SK-N-SH treated with all-trans-retinoic acid at 6 μM for 48 hours (cell line): ENCODE measurements around the gene TLN1.

Experiments used
- ATAC-seq: fragments of 200-7000 bp; cut with Tn5 transposase; 3 replicates; pipeline ENCODE4 v1.9.1; 2020; ENCODE audit warnings: mild to moderate bottlenecking, moderate library complexity
- ARNTL ChIP-seq: fragments of 450-650 bp; formaldehyde crosslinking; IDR thresholded peaks from 2 replicates; pipeline ENCODE4 v1.5.0; 2020; ENCODE audit warnings: low read depth, mild to moderate bottlenecking, moderate library complexity, borderline replicate concordance
- CREB5 ChIP-seq: fragments of 250-450 bp; sonication (Bioruptor Pico); IDR thresholded peaks from 2 replicates; pipeline ENCODE4 v1.5.1; 2020; ENCODE audit warnings: low read depth, mild to moderate bottlenecking, moderate library complexity
- CSDC2 ChIP-seq: fragments of 250-450 bp; sonication (Bioruptor Pico); IDR thresholded peaks from 2 replicates; pipeline ENCODE4 v1.5.0; 2020; ENCODE audit warnings: mild to moderate bottlenecking, moderate library complexity
- CSRNP3 ChIP-seq: fragments of 250-450 bp; sonication (Bioruptor Pico); IDR thresholded peaks from 2 replicates; pipeline ENCODE4 v1.5.1; 2021; ENCODE audit warnings: mild to moderate bottlenecking, moderate library complexity
- GLIS3 ChIP-seq: fragments of 250-450 bp; sonication (Bioruptor Pico); IDR thresholded peaks from 2 replicates; pipeline ENCODE4 v1.5.0; 2020; ENCODE audit warnings: mild to moderate bottlenecking, moderate library complexity
- ISL1 ChIP-seq: fragments of 250-450 bp; sonication (Bioruptor Pico); IDR thresholded peaks from 2 replicates; pipeline ENCODE4 v2.1.2; 2022; ENCODE audit warnings: mild to moderate bottlenecking, moderate library complexity
- OSR1 ChIP-seq: fragments of 250-450 bp; sonication (Bioruptor Pico); IDR thresholded peaks from 2 replicates; pipeline ENCODE4 v1.8.0; 2022; ENCODE audit warnings: moderate library complexity, mild to moderate bottlenecking, inconsistent platforms
- PATZ1 ChIP-seq: fragments of 250-450 bp; sonication (Bioruptor Pico); IDR thresholded peaks from 2 replicates; pipeline ENCODE4 v1.8.0; 2020; ENCODE audit warnings: mild to moderate bottlenecking, moderate library complexity, borderline replicate concordance
- POU6F1 ChIP-seq: fragments of 250-450 bp; sonication (Bioruptor Pico); IDR thresholded peaks from 2 replicates; pipeline ENCODE4 v1.8.0; 2021; ENCODE audit warnings: low read depth, mild to moderate bottlenecking, moderate library complexity, borderline replicate concordance
- PPARA ChIP-seq: fragments of 250-450 bp; sonication (Bioruptor Pico); IDR thresholded peaks from 2 replicates; pipeline ENCODE4 v1.5.0; 2020; ENCODE audit warnings: mild to moderate bottlenecking, borderline replicate concordance
- RARB ChIP-seq: fragments of 250-450 bp; sonication (Bioruptor Pico); IDR thresholded peaks from 2 replicates; pipeline ENCODE4 v1.8.0; 2021; ENCODE audit warnings: mild to moderate bottlenecking, moderate library complexity
- SNAI2 ChIP-seq: fragments of 250-450 bp; sonication (Bioruptor Pico); IDR thresholded peaks from 2 replicates; pipeline ENCODE4 v1.5.0; 2020; ENCODE audit warnings: mild to moderate bottlenecking, moderate library complexity
- TCF4 ChIP-seq: fragments of 250-450 bp; sonication (Bioruptor Pico); IDR thresholded peaks from 2 replicates; pipeline ENCODE4 v1.8.0; 2021; ENCODE audit warnings: mild to moderate bottlenecking, moderate library complexity, borderline replicate concordance
- TOX ChIP-seq: fragments of 250-450 bp; sonication (Bioruptor Pico); IDR thresholded peaks from 2 replicates; pipeline ENCODE4 v1.8.0; 2021; ENCODE audit warnings: mild to moderate bottlenecking, moderate library complexity, borderline replicate concordance
- TSHZ2 ChIP-seq: fragments of 250-450 bp; sonication (Bioruptor Pico); IDR thresholded peaks from 2 replicates; pipeline ENCODE4 v1.5.0; 2020; ENCODE audit warnings: mild to moderate bottlenecking, moderate library complexity
- ZC3H10 ChIP-seq: fragments of 250-450 bp; sonication (Bioruptor Pico); IDR thresholded peaks from 2 replicates; pipeline ENCODE4 v1.5.1; 2021; ENCODE audit warnings: mild to moderate bottlenecking, moderate library complexity
- ZFP3 ChIP-seq: fragments of 250-450 bp; sonication (Bioruptor Pico); IDR thresholded peaks from 2 replicates; pipeline ENCODE4 v1.5.0; 2020; ENCODE audit warnings: mild to moderate bottlenecking, moderate library complexity
- ZFP30 ChIP-seq: fragments of 450-650 bp; formaldehyde crosslinking; IDR thresholded peaks from 2 replicates; pipeline ENCODE4 v1.5.0; 2022; ENCODE audit warnings: mild to moderate bottlenecking, moderate library complexity
- ZNF565 ChIP-seq: fragments of 450-650 bp; formaldehyde crosslinking; conservative IDR thresholded peaks from 2 replicates; pipeline ENCODE4 v1.5.0; 2020; ENCODE audit warnings: low read depth, mild to moderate bottlenecking, moderate library complexity
- ZNF70 ChIP-seq: fragments of 450-650 bp; formaldehyde crosslinking; IDR thresholded peaks from 2 replicates; pipeline ENCODE4 v1.5.0; 2020; ENCODE audit warnings: mild to moderate bottlenecking, moderate library complexity
- ZNF8 ChIP-seq: fragments of 450-650 bp; formaldehyde crosslinking; IDR thresholded peaks from 2 replicates; pipeline ENCODE4 v1.5.0; 2020; ENCODE audit warnings: mild to moderate bottlenecking, moderate library complexity

The TLN1 gene

GRCh38 chr9:35757226-35757891 is 25.4 kb upstream of the TLN1 start (continued):
- TF ChIP-seq POU6F1 (no peak), ZFP3 (CRISPR knock-in tag) (no peak), ISL1 (CRISPR knock-in tag) (no peak)

- TF ChIP-seq CSDC2 (CRISPR knock-in tag) (no peak), SNAI2 (CRISPR knock-in tag) (0 out of 2 replicates have a peak, but pooled peaks have one; percentile 24), GLIS3 (CRISPR knock-in tag) (peak; percentile 65; the same call in 1 of the 2 replicates), ZNF8 (CRISPR knock-in tag) (no peak)
- ATAC-seq: peak; percentile 84
These were observed 24.6 kb upstream of the TLN1 start for GRCh38 chr9:35756275-35757225.

GRCh38 chr9:35755071-35755470 is 23.1 kb upstream of the TLN1 start:
- ATAC-seq: no peak
- TF ChIP-seq ZNF70 (CRISPR knock-in tag): no peak
- no peak for TF ChIP-seq RARB (CRISPR knock-in tag)
- TF ChIP-seq TSHZ2: no peak
- no peak for TF ChIP-seq CSRNP3
- TF ChIP-seq ISL1 (CRISPR knock-in tag): no peak
- TF ChIP-seq OSR1 (CRISPR knock-in tag): no peak
- no peak for TF ChIP-seq GLIS3 (CRISPR knock-in tag)
- no peak for TF ChIP-seq ZFP30 (CRISPR knock-in tag)
- TF ChIP-seq PPARA (CRISPR knock-in tag): no peak
- TF ChIP-seq TCF4 (CRISPR knock-in tag): no peak
- no peak for TF ChIP-seq ZNF565 (CRISPR knock-in tag)
- no peak for TF ChIP-seq PATZ1 (CRISPR knock-in tag)
- TF ChIP-seq TOX (CRISPR knock-in tag): no peak
- TF ChIP-seq ARNTL: no peak
- no peak for TF ChIP-seq CSDC2 (CRISPR knock-in tag)

- TF ChIP-seq ZC3H10 (CRISPR knock-in tag): no peak
- no peak for TF ChIP-seq CREB5 (CRISPR knock-in tag)
- no peak for TF ChIP-seq ISL1 (CRISPR knock-in tag)
- TF ChIP-seq CSDC2 (CRISPR knock-in tag): no peak
- TF ChIP-seq POU6F1: no peak
- no peak for TF ChIP-seq OSR1 (CRISPR knock-in tag)
- TF ChIP-seq SNAI2 (CRISPR knock-in tag): no peak
- TF ChIP-seq GLIS3 (CRISPR knock-in tag): no peak
- TF ChIP-seq PATZ1 (CRISPR knock-in tag): no peak
- TF ChIP-seq ARNTL: no peak
- ATAC-seq: no peak
These were observed 22.3 kb upstream of the TLN1 start, which contains the start of gene MSMP for GRCh38 chr9:35754264-35754663. Gene MSMP (minus strand): TSS chr9:35754276. CDS start chr9:35754129, 147 bp downstream.
